Endodermal cell (in vitro differentiated cells): ENCODE measurements around the gene HOPX. TPM values are rescaled to one million over a fixed set of nuclear protein-coding genes. Genes with fewer than 3 reads are reported as not detected.

ENCODE experiments used
- DNase-seq: peaks from one replicate; pipeline ENCODE4 v3.0.0-alpha.2; 2017
- H3K27ac ChIP-seq: 2 replicates; pipeline ENCODE4 v1.5.1; 2013; ENCODE audit warnings: mild to moderate bottlenecking, low read depth, low read length, moderate library complexity
- H3K27me3 ChIP-seq: 2 replicates; pipeline ENCODE4 v1.6.1; 2013; ENCODE audit warnings: mild to moderate bottlenecking, low read length, moderate library complexity; ENCODE audit not compliant: insufficient read depth, control insufficient read depth, poor library complexity, severe bottlenecking
- H3K36me3 ChIP-seq: 2 replicates; pipeline ENCODE4 v1.7.0; 2013; ENCODE audit warnings: mild to moderate bottlenecking, low read length, moderate library complexity; ENCODE audit not compliant: control insufficient read depth, insufficient read depth
- H3K4me1 ChIP-seq: one replicate; pipeline ENCODE4 v1.7.0; 2013; ENCODE audit warnings: low read length; ENCODE audit not compliant: control insufficient read depth, insufficient read depth
- H3K4me3 ChIP-seq: 2 replicates; pipeline ENCODE4 v1.5.1; 2013; ENCODE audit warnings: mild to moderate bottlenecking, low read length, moderate library complexity
- H3K9ac ChIP-seq: 2 replicates; pipeline ENCODE4 v1.6.1; 2013; ENCODE audit warnings: mild to moderate bottlenecking, low read length, moderate library complexity; ENCODE audit not compliant: poor library complexity, severe bottlenecking; ENCODE audit errors: extremely low read depth
- H3K9me3 ChIP-seq: 2 replicates; pipeline ENCODE4 v1.6.1; 2013; ENCODE audit warnings: mild to moderate bottlenecking, low read length, moderate library complexity; ENCODE audit not compliant: control insufficient read depth
- H3K27ac Mint-ChIP-seq: 2 replicates; pipeline ENCODE4 v1.8.0; 2020; ENCODE audit warnings: mixed read lengths
- H3K27me3 Mint-ChIP-seq: 2 replicates; pipeline ENCODE4 v1.8.0; 2021; ENCODE audit warnings: mild to moderate bottlenecking, mixed read lengths; ENCODE audit not compliant: insufficient read depth
- H3K36me3 Mint-ChIP-seq: 2 replicates; pipeline ENCODE4 v1.8.0; 2020; ENCODE audit warnings: low read depth, mixed read lengths
- H3K4me1 Mint-ChIP-seq: 2 replicates; pipeline ENCODE4 v1.8.0; 2020; ENCODE audit warnings: mixed read lengths
- H3K4me3 Mint-ChIP-seq: 2 replicates; pipeline ENCODE4 v1.8.0; 2020; ENCODE audit warnings: mild to moderate bottlenecking, moderate library complexity, mixed read lengths
- H3K9me3 Mint-ChIP-seq: 2 replicates; pipeline ENCODE4 v1.8.0; 2020; ENCODE audit warnings: mild to moderate bottlenecking, mixed read lengths
- whole genome bisulfite sequencing, 2 experiments: methylation state at CpG; one replicate each; pipeline versions ENCODE4 v1.1.5 to v1.1.7; 2013; ENCODE audit warnings: missing lambda C conversion rate in 2 of 2, mixed read lengths in 1 of 2; ENCODE audit not compliant: insufficient coverage in 1 of 2, insufficient read length in 1 of 2; 5-methylcytosine and 5-hydroxymethylcytosine counted together
- total RNA-seq, 2 donors: library from RNA; stranded (reverse); fragmentation: NEBNext Ultra II Directional in 1 of 2; extraction: Animal tissue kit (Norgen Biotek cat#: 25700) in 1 of 2; gene quantifications; 2 replicates in 1 of 2; 3 replicates in 1 of 2; pipeline ENCODE4 v1.2.1, GENCODE V29; 2021
- TF ChIP-seq, protein P1 (sequence below): fragments of 200-600 bp; sonication (generic); conservative IDR thresholded peaks from 2 replicates; pipeline ENCODE4 v1.5.0; 2021; ENCODE audit warnings: antibody characterized with exemption, mild to moderate bottlenecking

Gene HOPX
- total RNA-seq, 2 donors from 2014 or later = not detected

DNA sequence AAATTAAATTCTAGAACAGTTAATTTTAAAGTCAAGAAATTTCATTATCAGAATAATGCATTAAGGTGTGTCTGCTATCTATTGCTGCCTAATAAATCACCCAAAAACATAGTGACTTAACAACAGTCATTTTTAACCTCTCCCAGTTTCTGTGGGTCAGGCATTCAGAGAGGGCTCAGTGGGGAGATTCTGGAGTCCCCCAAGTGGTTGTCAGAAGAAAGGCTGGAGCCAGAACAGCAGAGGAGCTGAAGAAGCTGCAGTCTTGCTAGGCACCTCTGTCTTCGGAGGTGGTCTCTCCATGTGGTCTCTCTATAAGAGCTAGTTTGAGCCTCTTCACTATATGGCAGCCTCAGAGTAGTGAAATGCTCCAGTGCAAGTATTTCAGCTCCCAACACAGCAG lies 9.3 kb upstream of the HOPX start:
- TF ChIP-seq, protein P1, sequence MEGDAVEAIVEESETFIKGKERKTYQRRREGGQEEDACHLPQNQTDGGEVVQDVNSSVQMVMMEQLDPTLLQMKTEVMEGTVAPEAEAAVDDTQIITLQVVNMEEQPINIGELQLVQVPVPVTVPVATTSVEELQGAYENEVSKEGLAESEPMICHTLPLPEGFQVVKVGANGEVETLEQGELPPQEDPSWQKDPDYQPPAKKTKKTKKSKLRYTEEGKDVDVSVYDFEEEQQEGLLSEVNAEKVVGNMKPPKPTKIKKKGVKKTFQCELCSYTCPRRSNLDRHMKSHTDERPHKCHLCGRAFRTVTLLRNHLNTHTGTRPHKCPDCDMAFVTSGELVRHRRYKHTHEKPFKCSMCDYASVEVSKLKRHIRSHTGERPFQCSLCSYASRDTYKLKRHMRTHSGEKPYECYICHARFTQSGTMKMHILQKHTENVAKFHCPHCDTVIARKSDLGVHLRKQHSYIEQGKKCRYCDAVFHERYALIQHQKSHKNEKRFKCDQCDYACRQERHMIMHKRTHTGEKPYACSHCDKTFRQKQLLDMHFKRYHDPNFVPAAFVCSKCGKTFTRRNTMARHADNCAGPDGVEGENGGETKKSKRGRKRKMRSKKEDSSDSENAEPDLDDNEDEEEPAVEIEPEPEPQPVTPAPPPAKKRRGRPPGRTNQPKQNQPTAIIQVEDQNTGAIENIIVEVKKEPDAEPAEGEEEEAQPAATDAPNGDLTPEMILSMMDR = peak; percentile 53
- DNase-seq = no peak
- Histone ChIP-seq H3K27me3 (peaks cover 11% of the 10 kb centered on the region), H3K9me3 (no peaks in the 10 kb centered on the region), H3K27ac (no peak overlapping the region), H3K9ac (no peak overlapping the region), H3K36me3 (no peaks in the 10 kb centered on the region), H3K4me3 (no peak overlapping the region), H3K4me1 (peaks cover 4% of the 10 kb centered on the region)
- Mint-ChIP-seq H3K27me3 (peaks cover 24% of the 10 kb centered on the region), H3K9me3 (peaks cover 7% of the 10 kb centered on the region), H3K27ac (no peak overlapping the region), H3K36me3 (no peaks in the 10 kb centered on the region), H3K4me1 (peaks cover 23% of the 10 kb centered on the region), H3K4me3 (no peak overlapping the region)
- WGBS, 2 experiments = 57 to 91% methylated on average over 1 of the region's 1 CpG

DNA sequence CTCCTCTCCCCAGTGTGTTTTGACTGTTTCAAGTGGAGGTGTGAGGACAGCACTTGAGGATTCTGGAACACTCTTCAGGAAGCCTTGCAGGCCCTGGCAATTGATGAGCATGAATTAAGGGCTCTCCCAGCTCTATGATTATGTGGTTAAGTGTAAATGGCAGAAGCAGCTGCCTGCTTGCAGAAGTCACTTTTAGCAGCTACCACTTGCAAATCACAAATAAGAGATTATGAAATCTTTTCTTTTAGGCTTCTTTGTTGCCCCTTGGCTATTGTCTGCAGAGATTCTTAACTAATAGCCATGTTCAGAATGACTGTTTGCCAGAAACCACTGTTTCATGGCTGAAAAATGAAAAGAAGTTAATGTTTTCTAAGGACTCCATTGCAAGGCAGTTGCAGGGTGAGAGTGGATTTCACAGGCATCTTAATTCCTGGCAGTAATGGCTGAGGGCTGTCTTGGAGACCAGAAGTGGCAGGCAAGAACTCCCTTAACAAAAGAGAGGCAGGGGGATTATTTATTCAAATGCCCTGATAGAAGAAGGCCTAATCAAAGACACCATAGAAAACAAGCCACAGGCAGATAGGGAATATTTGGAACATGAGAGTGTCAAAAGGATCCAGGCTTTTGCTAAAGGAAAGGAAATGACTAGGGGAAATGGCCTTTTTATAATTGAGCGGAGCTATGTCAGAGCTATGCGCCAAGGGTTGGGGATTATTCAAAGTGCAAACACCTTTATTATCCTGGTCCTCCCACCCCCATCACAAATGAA lies 8.3 kb upstream of the HOPX start:
- Histone ChIP-seq H3K9ac (no peak overlapping the region), H3K9me3 (no peaks in the 10 kb centered on the region), H3K4me1 (peaks cover 4% of the 10 kb centered on the region), H3K27me3 (peaks cover 11% of the 10 kb centered on the region), H3K4me3 (no peak overlapping the region), H3K27ac (no peak overlapping the region), H3K36me3 (no peaks in the 10 kb centered on the region)
- TF ChIP-seq, protein P1 = no peak
- Mint-ChIP-seq H3K36me3 (no peaks in the 10 kb centered on the region), H3K27me3 (peaks cover 21% of the 10 kb centered on the region), H3K9me3 (peaks cover 3% of the 10 kb centered on the region), H3K27ac (no peak overlapping the region), H3K4me3 (no peak overlapping the region), H3K4me1 (peaks cover 28% of the 10 kb centered on the region)
- WGBS, 2 experiments = 80 to 93% methylated on average over 1 to 2 of the region's 2 CpGs
- DNase-seq = no peak

DNA sequence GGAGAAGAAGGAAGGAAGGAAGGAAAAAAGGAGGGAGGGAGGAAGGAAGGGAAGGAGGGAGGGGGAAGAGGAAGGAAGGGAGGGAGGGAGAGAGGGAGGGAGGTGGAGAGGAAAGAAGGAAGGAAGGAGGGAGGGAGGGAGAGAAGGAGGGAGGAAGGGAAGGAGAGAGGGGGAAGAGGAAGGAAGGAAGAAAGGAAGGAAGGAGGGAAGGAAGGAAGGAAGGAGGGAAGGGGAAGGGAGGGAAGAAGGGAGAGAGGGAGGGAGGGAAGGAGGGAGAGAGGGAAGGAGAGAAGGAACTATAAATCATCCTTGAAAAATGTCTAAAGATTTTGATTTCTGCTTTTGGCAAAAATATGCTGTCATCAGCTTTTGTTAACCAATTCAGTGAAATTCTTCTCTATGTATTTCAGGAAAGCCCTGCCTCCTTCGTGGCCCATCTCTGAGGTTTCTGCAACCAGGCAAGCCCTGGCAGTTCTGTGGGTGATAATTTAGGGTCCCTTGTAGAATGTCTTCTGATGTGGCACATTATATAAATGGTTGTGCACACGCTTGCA lies 7.1 kb upstream of the HOPX start:
- Histone ChIP-seq H3K27me3 (peaks cover 11% of the 10 kb centered on the region), H3K9ac (no peak overlapping the region), H3K36me3 (no peaks in the 10 kb centered on the region), H3K9me3 (no peaks in the 10 kb centered on the region), H3K27ac (no peak overlapping the region), H3K4me3 (no peak overlapping the region), H3K4me1 (peaks cover 4% of the 10 kb centered on the region)
- Mint-ChIP-seq H3K4me1 (peaks cover 31% of the 10 kb centered on the region), H3K27ac (no peak overlapping the region), H3K4me3 (no peak overlapping the region), H3K36me3 (no peaks in the 10 kb centered on the region), H3K27me3 (peaks cover 26% of the 10 kb centered on the region), H3K9me3 (no peaks in the 10 kb centered on the region)
- TF ChIP-seq, protein P1 = no peak
- 96% methylated on average over 2 of the region's 2 CpGs; no CpG with 5 or more reads in 1 of the 2 experiments for WGBS, 2 experiments
- DNase-seq = no peak
